Gastrocnemius medialis (tissue), 4 donors: ENCODE measurements around the gene DDX1.

Experiments used
- CTCF ChIP-seq, 5 experiments: fragments of 450-650 bp in 3 of 5; fragments of 200-600 bp in 2 of 5; sonication (generic) in 2 of 5; IDR thresholded peaks in 4 of 5; conservative IDR thresholded peaks in 1 of 5; 1 replicate in 4 of 5; 2 replicates in 1 of 5; pipeline ENCODE4 v1.5.1; 2016 to 2019; ENCODE audit warnings: antibody characterized with exemption in 5 of 5, mild to moderate bottlenecking in 3 of 5, moderate library complexity in 3 of 5
- POLR2A ChIP-seq, 2 donors: fragments of 450-650 bp; IDR thresholded peaks; one replicate each; pipeline ENCODE4 v1.6.1; 2017; ENCODE audit warnings: antibody characterized with exemption in 2 of 2, mild to moderate bottlenecking in 2 of 2, moderate library complexity in 2 of 2

GRCh38 chr2:15622614-15623480 lies 31.2 kb downstream of the DDX1 start:
- no peak for TF ChIP-seq CTCF (IDR thresholded peaks at IDR 0.05 in 4 of 5, conservative IDR thresholded peaks at IDR 0.05 in 1 of 5)
- no peak for TF ChIP-seq POLR2A (IDR thresholded peaks at IDR 0.05)
